Measurements from ENCODE around the gene PIM3.
A peak's percentile ranks its signal among the peaks of the same experiment; 100 is the strongest.

The PIM3 gene

DNA sequence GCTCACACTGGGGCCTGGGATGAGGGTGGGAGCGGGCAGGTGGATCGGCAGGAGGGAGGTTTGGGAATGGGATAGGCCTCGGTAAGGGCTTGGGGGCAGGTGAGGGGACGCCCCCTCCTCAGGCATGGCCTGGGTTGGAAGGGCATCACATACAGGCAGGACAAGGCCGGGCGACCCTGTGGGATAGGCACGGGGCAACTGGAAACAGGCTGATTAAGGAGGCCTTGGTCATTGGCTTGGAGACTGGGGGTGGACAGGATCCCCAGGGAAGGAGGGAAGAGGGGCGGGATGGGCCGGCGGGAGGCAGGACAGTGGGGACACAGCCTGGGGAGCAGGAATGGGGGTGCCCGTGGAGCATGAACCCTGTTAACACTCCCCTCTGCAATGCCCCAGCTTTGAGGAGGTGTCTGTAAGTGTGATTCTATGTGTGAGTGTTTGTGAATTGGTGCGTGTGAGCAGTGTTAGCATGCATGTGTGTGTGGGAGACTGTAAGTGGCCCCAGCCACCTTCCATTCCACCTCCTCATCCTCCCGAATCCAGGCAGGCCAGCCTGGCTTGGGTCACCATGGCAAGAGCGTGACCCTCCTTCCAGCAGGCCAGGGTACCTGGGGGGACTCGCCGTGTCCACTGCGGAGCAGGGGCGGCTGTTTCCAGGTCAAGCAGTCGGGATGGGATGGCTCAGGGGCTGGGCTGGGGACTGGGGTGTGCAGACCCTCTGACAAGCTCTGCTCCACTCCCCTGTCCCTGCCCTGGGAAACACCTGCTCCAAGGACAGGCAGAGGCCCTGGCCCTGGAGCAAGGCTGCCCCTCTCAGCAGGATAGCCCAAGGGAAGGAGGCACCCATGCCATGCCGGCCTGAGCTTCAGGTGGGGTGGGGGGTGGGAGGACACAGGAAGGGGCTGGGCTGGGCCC is 3.4 kb upstream of the PIM3 start:
- DNase-seq = no peak

- DNase-seq = no peak
Measured at GRCh38 chr22:49957826-49958365, 2.7 kb upstream of the PIM3 start.

GRCh38 chr22:49958366-49958921 is 2.1 kb upstream of the PIM3 start:
- DNase-seq = no peak

GRCh38 chr22:49958931-49959781 is 1.4 kb upstream of the PIM3 start:
- no peak for DNase-seq

DNA sequence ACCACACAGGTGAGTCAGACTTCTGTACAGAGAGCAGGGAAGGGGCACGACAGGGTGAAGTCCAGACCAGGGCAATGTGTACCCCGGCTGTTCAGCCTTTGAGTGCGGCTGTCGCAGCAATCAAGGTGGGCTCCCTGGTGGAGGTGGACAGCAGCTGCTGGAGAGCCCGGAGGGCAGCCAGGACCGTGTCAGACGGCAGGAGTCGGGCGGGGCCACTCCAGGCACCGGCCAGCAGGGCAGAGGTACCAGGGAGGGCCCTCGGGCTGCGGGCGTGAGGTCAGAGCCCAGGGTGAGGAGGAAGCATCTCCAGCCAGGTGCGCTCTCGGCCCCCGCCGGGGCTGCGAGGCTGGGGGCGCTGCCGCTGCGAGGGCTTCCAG is 802 bp upstream of the PIM3 start:
- DNase-seq = no peak

DNA sequence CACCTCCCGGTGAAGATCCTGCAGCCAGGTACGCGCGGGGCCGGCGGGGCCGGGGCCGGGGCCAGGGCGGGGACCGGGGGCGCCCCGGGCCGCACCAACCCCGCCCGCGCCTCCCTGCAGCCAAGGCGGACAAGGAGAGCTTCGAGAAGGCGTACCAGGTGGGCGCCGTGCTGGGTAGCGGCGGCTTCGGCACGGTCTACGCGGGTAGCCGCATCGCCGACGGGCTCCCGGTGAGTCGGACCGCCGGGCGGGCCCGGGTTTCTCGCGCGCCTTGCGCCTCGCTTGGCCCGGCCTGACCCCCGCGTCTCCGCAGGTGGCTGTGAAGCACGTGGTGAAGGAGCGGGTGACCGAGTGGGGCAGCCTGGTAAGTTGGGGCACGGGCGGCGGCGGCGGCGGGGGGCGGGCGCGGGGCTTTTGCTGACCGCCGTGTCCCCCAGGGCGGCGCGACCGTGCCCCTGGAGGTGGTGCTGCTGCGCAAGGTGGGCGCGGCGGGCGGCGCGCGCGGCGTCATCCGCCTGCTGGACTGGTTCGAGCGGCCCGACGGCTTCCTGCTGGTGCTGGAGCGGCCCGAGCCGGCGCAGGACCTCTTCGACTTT is 531 bp downstream of the PIM3 start:
- peak; percentile 62 for DNase-seq

GRCh38 chr22:49961601-49962011 is 1.0 kb downstream of the PIM3 start:
- no peak for DNase-seq

DNA sequence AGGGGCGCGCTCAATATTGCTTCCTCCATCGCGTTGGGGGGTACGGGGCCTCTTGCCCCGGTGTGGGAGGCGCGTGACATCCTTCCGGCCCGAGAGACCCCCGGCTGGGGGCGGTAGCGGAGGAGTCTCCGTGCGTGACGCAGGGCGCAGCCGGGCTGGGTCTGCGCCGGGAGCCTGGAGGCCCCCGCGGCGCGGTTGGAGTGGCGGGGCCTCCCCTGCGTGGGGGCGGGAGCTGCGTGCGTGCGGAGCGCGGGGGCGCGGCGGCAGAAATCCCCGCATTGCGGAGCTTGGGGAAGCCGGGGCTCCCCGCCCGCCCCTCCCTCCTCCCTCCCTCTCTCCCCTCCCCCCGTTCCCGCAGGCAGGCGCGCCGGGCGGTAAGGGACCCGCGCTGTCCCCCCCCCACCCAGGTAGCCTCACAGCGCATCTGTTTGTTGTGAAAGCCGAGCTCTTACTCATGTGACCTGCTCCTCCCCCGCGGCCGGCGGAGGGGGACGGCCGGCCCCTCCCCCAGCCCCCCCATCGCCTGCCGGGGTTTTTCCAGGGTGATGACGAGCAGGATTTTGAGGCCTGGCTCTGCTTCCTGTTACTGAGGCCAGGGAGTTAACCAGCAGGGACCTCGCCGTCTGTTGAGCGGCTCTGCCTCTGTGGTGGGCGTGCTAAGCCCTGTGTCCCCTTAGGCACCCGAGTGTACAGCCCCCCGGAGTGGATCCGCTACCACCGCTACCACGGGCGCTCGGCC is 1.6 kb downstream of the PIM3 start:
- peak; percentile 88 for DNase-seq

- no peak for DNase-seq
Measured at GRCh38 chr22:49962751-49963646, 2.4 kb downstream of the PIM3 start.

DNA sequence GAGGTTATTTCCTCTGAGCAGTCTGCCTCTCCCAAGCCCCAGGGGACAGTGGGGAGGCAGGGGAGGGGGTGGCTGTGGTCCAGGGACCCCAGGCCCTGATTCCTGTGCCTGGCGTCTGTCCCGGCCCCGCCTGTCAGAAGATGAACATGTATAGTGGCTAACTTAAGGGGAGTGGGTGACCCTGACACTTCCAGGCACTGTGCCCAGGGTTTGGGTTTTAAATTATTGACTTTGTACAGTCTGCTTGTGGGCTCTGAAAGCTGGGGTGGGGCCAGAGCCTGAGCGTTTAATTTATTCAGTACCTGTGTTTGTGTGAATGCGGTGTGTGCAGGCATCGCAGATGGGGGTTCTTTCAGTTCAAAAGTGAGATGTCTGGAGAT is 3.1 kb downstream of the PIM3 start:
- no peak for DNase-seq

GRCh38 chr22:49964136-49965090 is 3.8 kb downstream of the PIM3 start:
- no peak for DNase-seq

DNA sequence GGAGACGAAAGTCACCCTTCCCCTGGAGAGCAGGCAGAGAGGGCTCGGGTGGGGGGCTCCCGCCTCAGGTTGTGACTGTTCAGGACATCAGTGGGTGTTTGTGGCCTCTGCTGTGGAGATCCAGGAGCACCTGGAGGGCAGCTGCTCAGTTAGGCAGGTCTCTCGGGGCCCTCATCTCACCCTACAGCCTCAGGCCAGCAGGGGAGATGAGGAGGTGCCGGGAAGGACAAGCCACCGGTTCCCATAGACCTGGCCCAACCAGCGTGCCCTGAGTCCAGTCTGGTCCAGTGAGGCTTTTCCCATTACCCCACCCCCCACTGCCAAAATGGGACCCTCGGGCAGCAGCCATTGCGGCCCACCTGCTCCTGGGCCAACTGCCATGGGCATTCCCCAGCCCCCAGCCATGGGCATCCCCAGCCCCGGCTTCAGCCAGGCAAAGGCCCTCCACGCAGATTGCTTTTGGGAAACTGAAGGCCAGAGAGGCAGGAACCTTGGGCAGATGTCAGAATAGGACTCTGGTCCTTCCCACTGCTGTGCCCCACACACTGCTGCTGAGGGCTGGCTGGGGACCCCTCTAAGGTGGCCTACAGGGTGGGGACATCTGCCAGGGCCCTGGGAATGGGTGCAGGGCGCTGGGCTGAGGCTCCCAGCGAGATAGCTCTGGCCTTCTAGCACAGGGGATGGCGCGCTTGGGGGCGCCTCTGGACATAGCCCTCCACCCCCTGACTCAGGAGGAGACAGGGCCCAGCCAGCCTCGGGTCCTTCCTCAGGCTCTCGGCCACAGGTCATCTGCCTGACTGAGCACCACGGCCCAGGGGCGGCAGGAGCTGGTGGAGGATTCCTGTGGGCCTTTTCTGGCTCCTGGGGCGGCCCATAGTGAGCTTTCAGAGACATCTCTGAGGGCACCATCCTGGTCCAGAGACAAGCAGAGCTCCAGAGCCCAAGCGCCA is 4.8 kb downstream of the PIM3 start:
- DNase-seq = no peak

DNA sequence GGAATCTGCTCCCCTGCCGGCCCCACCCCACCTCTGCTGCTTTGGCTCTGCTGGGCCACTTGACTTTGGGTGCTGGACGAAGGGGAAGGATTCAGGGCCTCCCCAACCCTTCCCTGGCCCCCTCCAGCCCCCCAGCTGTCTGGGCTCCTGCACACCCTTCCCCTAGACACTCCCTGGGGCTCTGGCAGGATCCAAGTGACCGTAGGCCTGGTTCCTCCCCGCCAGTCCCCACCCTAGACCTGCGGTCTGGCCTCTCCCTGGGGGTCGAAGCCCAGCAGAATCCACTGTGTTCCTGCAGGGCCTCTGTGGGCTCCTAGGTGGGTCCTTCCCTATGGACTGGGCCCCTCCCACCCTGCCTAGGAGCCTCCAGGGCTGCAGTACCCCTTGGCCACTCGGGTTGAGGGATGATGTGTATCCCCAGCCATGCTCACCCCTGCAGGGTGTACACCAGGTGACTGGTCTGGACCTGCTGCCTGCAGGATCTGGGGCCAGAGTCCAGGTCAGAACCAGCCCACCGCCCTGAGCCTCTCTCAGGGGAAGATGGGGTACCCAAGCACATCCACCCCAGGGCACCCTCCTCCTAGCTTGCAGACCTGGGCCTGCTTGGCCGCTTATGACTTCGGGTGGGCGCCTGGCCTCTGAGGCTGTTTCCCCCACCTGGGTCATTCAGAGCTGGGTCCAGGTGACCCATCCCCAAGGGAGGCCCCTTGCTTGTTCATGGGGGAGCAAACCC is 5.6 kb downstream of the PIM3 start:
- DNase-seq = no peak

DNA sequence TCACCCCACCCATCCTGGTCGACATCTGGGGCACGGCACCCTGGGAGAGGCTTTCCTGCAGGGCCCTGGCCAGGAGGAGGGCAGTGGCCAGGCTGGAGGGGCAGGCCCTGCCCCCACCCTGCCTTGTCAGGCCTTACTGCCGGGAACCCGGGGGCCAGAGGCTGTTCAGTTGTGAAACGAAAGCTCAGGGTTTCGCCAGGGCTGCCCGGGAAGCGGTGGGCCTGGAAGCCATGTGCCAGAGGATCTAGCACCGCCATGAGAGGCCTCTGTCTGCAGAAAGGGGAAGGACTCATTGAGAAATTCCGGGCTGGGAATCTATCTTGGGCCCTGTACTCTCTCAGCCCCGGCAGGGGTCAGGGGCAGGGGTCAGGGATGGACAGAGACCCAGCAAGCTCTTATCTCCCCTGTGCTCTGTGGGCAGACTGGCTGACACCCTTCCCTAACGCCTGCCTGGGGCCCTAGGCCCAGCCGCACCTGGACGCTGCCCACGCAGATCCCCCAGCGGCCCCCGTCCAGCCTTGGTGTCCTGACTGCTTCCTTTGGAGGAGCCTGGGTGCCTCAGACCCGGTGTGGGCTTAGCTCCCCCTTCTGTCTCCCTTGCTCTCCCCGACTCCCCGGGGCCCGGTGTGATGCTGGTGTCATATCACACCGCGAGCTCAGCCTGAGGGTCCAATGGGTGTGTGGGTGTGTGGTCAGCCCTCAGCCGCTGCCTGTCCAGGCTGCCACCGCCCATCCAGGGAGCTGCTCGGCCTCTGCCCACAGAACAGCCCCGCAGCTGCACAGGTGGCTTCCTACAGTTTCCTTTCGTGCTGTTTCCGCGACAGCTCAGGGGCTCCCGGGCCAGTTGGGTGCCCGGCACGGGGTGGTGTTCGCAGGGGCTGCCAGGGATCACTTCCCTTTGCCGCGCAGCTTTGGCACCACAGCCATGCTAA is 6.5 kb downstream of the PIM3 start:
- no peak for DNase-seq

DNA sequence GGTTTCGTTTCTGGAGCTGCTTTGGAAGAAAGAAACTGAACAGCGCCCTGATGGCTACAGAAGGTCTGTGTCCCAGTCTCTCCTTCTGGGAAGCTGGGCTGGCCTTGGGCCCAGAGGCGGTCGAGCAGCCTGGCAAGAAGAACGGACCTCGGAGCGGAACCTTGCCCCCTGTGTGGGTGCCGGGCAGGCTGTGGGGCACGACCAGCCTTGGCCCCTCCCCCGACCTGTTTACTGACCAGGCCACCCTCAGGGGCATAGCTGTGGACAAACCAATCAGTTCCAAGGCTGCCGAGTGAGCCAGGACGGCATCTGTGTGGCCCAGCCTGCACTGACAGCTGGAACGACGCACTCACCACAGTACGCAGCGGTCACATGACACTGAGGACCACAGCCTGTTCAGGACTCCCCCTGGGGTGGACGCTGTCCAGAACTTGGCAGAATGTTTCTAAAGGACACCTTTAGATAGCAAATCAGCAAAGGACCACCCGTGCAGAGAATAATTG is 7.2 kb downstream of the PIM3 start:
- peak; percentile 65 for DNase-seq

DNA sequence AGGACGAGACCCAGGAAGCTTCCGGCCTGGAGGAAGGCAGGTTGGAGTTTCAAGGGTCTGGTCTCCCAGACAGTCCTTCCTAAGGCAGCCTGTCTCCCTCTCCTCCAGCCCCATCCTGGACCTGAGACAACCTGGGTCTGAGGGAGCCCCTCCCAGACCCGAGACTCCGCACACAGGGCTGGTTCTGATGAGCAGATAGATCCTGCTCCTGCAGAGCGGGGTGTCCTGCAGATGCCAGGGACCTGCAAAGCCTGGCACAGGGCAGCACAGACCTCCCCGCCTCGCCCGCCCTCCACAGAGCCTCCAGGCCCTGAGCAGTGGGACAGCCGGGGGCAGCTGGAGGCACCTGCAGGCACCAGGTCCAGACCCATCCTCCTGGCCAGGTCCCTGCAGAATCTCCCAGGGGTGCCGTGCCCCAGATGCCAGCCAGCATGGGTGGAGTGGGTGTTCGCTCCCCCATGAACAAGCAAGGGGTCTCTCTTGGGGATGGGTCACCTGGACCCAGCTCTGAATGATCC is 7.8 kb downstream of the PIM3 start:
- no peak for DNase-seq

All from eye (tissue), 1 donor.